Peyer's patch (tissue), 4 donors: ENCODE results near the gene PAK6. TPM values are rescaled to one million over a fixed set of nuclear protein-coding genes. Genes with fewer than 3 reads are reported as not detected.

Source experiments
- DNase-seq, 3 donors: peaks; one replicate each; pipeline ENCODE4 v3.0.0-alpha.2; 2017 to 2019
- H3K27ac ChIP-seq, 4 donors: fragments of 200-600 bp; sonication (generic); one replicate each; pipeline ENCODE4 v1.5.1; 2016 to 2019
- H3K27me3 ChIP-seq, 2 donors: fragments of 200-600 bp; sonication (generic); one replicate each; pipeline ENCODE4 v1.5.1; 2019
- H3K36me3 ChIP-seq, 3 donors: fragments of 200-600 bp; sonication (generic); one replicate each; pipeline ENCODE4 v1.5.1; 2016 to 2019
- H3K4me1 ChIP-seq, 4 donors: fragments of 200-600 bp; sonication (generic); one replicate each; pipeline ENCODE4 v1.5.1; 2016 to 2019
- H3K4me3 ChIP-seq, 4 donors: fragments of 200-600 bp; sonication (generic); 1 replicate in 3 of 4; 2 replicates in 1 of 4; pipeline ENCODE4 v1.5.1; 2016 to 2019; ENCODE audit warnings: mild to moderate bottlenecking in 1 of 4
- H3K9me3 ChIP-seq, 4 donors: fragments of 200-600 bp; sonication (generic); one replicate each; pipeline ENCODE4 v1.5.1; 2016 to 2019; ENCODE audit warnings: mild to moderate bottlenecking in 1 of 4
- CTCF ChIP-seq, 6 experiments: fragments of 450-650 bp in 4 of 6; fragments of 200-600 bp in 2 of 6; sonication (generic) in 1 of 6; IDR thresholded peaks; one replicate each; pipeline ENCODE4 v1.5.1; 2017 to 2019; ENCODE audit warnings: antibody characterized with exemption in 6 of 6, mild to moderate bottlenecking in 3 of 6, moderate library complexity in 1 of 6
- POLR2A ChIP-seq, 2 donors: fragments of 450-650 bp; IDR thresholded peaks; one replicate each; pipeline ENCODE4 v1.5.1; 2017; ENCODE audit warnings: antibody characterized with exemption in 2 of 2, mild to moderate bottlenecking in 2 of 2, moderate library complexity in 2 of 2
- total RNA-seq, 4 donors: library from RNA; depleted of rRNA; stranded (reverse); fragments of >200 nt; gene quantifications; one replicate each; pipeline ENCODE4 v1.1.0, GENCODE V29; 2016

Gene PAK6
- 1 to 10 TPM in 2 of 4 donors, not detected in 2; 3.3 to 4.7 TPM for total RNA-seq

- no peak within 1 kb of the TSS for H3K27ac ChIP-seq
- TF ChIP-seq POLR2A (IDR thresholded peaks at IDR 0.05) (no peak), CTCF (IDR thresholded peaks at IDR 0.05) (no peak)
- H3K27me3 ChIP-seq: no peaks in the 10 kb centered on the region
- peak within 1 kb of the TSS; percentile 10 to 44 (median 36) for H3K4me3 ChIP-seq
- no peaks in the 10 kb centered on the region for H3K36me3 ChIP-seq
- peak; percentile 15 to 68 (median 65) for DNase-seq
- no peaks in the 10 kb centered on the region for H3K9me3 ChIP-seq
- peaks cover 0 to 9% (median 4%) of the 10 kb centered on the region in 4 donors for H3K4me1 ChIP-seq
Observed at GRCh38 chr15:40238532-40239403, at the start of gene PAK6. Gene PAK6, plus strand, starts transcription at chr15:40239063. Its CDS starts 25,723 bp downstream, at chr15:40264786.

- no peaks in the 10 kb centered on the region for H3K36me3 ChIP-seq
- no peak overlapping the region for H3K4me3 ChIP-seq
- H3K4me1 ChIP-seq: no peaks in the 10 kb centered on the region
- no peak overlapping the region for H3K27ac ChIP-seq
- no peaks in the 10 kb centered on the region for H3K27me3 ChIP-seq
- no peaks in the 10 kb centered on the region for H3K9me3 ChIP-seq
- TF ChIP-seq CTCF (IDR thresholded peaks at IDR 0.05): no peak
- no peak for TF ChIP-seq POLR2A (IDR thresholded peaks at IDR 0.05)
- no peak for DNase-seq
Observed at GRCh38 chr15:40190591-40190990, 48.3 kb upstream of the PAK6 start.

GRCh38 chr15:40192942-40193341 is 45.9 kb upstream of the PAK6 start:
- Histone ChIP-seq H3K36me3 (no peaks in the 10 kb centered on the region), H3K27me3 (no peaks in the 10 kb centered on the region), H3K9me3 (no peaks in the 10 kb centered on the region), H3K27ac (no peak overlapping the region), H3K4me3 (no peak overlapping the region), H3K4me1 (no peaks in the 10 kb centered on the region)
- TF ChIP-seq POLR2A (IDR thresholded peaks at IDR 0.05) (no peak), CTCF (IDR thresholded peaks at IDR 0.05) (no peak)
- no peak for DNase-seq

- H3K27me3 ChIP-seq: no peaks in the 10 kb centered on the region
- no peak for DNase-seq
- no peaks in the 10 kb centered on the region for H3K4me1 ChIP-seq
- no peak overlapping the region for H3K27ac ChIP-seq
- TF ChIP-seq CTCF (IDR thresholded peaks at IDR 0.05) (no peak), POLR2A (IDR thresholded peaks at IDR 0.05) (no peak)
- H3K9me3 ChIP-seq: no peaks in the 10 kb centered on the region
- H3K36me3 ChIP-seq: no peaks in the 10 kb centered on the region
- no peak overlapping the region for H3K4me3 ChIP-seq
Observed at GRCh38 chr15:40197434-40197833, 41.4 kb upstream of the PAK6 start.

GRCh38 chr15:40198355-40199085 is 40.3 kb upstream of the PAK6 start:
- no peak for TF ChIP-seq POLR2A (IDR thresholded peaks at IDR 0.05)
- no peak for TF ChIP-seq CTCF (IDR thresholded peaks at IDR 0.05)
- Histone ChIP-seq H3K36me3 (no peaks in the 10 kb centered on the region), H3K9me3 (no peaks in the 10 kb centered on the region), H3K27me3 (no peaks in the 10 kb centered on the region), H3K4me3 (no peak overlapping the region), H3K4me1 (no peaks in the 10 kb centered on the region), H3K27ac (no peak overlapping the region)
- no peak for DNase-seq
